H1 (cell line): Measurements from ENCODE around the gene RNU6-9.

ENCODE experiments used
- CTCF ChIP-seq, 3 experiments: IDR thresholded peaks; 1 replicate in 2 of 3; 2 replicates in 1 of 3; pipeline versions ENCODE4 v1.5.1 to v1.6.1; 2011; ENCODE audit warnings: low read length in 3 of 3, mild to moderate bottlenecking in 3 of 3, inconsistent platforms in 2 of 3, low read depth in 1 of 3, moderate library complexity in 1 of 3; ENCODE audit not compliant: insufficient read depth in 1 of 3; ENCODE audit errors: control extremely low read depth in 1 of 3
- POLR2A ChIP-seq, 2 experiments: IDR thresholded peaks; 1 replicate in 1 of 2; 2 replicates in 1 of 2; pipeline ENCODE4 v1.6.1; 2011; ENCODE audit warnings: low read depth in 2 of 2, low read length in 2 of 2, mild to moderate bottlenecking in 2 of 2; ENCODE audit errors: control extremely low read depth in 1 of 2
- RAD21 ChIP-seq, 2 experiments: IDR thresholded peaks in 1 of 2; conservative IDR thresholded peaks in 1 of 2; 2 replicates each; pipeline ENCODE4 v1.6.1; 2011; ENCODE audit warnings: low read depth in 2 of 2, low read length in 2 of 2, improper control_type of control experiment in 1 of 2, inconsistent platforms in 1 of 2, mild to moderate bottlenecking in 1 of 2, moderate library complexity in 1 of 2
- RFX5 ChIP-seq: IDR thresholded peaks from 2 replicates; pipeline ENCODE4 v1.6.1; 2011; ENCODE audit warnings: low read depth, low read length, improper control_type of control experiment, borderline replicate concordance

- TF ChIP-seq RAD21 (IDR thresholded peaks at IDR 0.05 in 1 of 2, conservative IDR thresholded peaks at IDR 0.05 in 1 of 2; ENCODE audit: low read depth in 2 of 2, low read length in 2 of 2) (no peak), CTCF (IDR thresholded peaks at IDR 0.05; ENCODE audit: control extremely low read depth in 1 of 3, insufficient read depth in 1 of 3, low read depth in 1 of 3, low read length in 3 of 3) (no peak), RFX5 (no peak), POLR2A (IDR thresholded peaks at IDR 0.05; ENCODE audit: control extremely low read depth in 1 of 2, low read depth in 2 of 2, low read length in 2 of 2) (no peak)
Measured at GRCh38 chr19:906480-906879, 13.2 kb downstream of the RNU6-9 start.
